Adrenal gland (tissue), 12 donors: ENCODE data around the gene TSPAN9. TPM values are rescaled to one million over a fixed set of nuclear protein-coding genes. Genes with fewer than 3 reads are reported as not detected.

Source experiments
- DNase-seq, 7 donors: peaks; one replicate each; pipeline ENCODE4 v3.0.0-alpha.2; 2019 to 2020
- H3K27ac ChIP-seq, 5 donors: fragments of 200-600 bp; sonication (generic) in 4 of 5; 1 replicate in 3 of 5; 2 replicates in 2 of 5; pipeline versions ENCODE4 v1.5.1 to v1.8.0; 2016 to 2020; ENCODE audit warnings: mild to moderate bottlenecking in 1 of 5
- H3K27me3 ChIP-seq: fragments of 200-600 bp; 2 replicates; pipeline ENCODE4 v1.8.0; 2021
- H3K36me3 ChIP-seq, 2 donors: fragments of 200-600 bp; replicated peaks in 1 of 2; 1 replicate in 1 of 2; 2 replicates in 1 of 2; pipeline versions ENCODE4 v1.5.1 to v1.8.0; 2018 to 2022
- H3K4me1 ChIP-seq, 2 donors: fragments of 200-600 bp; replicated peaks in 1 of 2; 1 replicate in 1 of 2; 2 replicates in 1 of 2; pipeline versions ENCODE4 v1.5.1 to v1.8.0; 2018 to 2021
- H3K4me3 ChIP-seq, 4 donors: fragments of 200-600 bp; sonication (generic) in 3 of 4; one replicate each; pipeline ENCODE4 v1.5.1; 2016 to 2018
- H3K9me3 ChIP-seq, 3 donors: fragments of 200-600 bp; sonication (generic) in 1 of 3; replicated peaks in 1 of 3; 1 replicate in 2 of 3; 2 replicates in 1 of 3; pipeline versions ENCODE4 v1.5.1 to v1.8.0; 2016 to 2021
- CTCF ChIP-seq, 6 experiments: fragments of 450-650 bp in 4 of 6; fragments of 200-600 bp in 2 of 6; sonication (generic) in 1 of 6; IDR thresholded peaks; 1 replicate in 5 of 6; 2 replicates in 1 of 6; pipeline versions ENCODE4 v1.5.1 to v1.8.0; 2016 to 2021; ENCODE audit warnings: antibody characterized with exemption in 6 of 6, mild to moderate bottlenecking in 2 of 6, moderate library complexity in 1 of 6
- POLR2A ChIP-seq, 2 donors: fragments of 450-650 bp; IDR thresholded peaks; one replicate each; pipeline ENCODE4 v1.6.1; 2017; ENCODE audit warnings: antibody characterized with exemption in 2 of 2, mild to moderate bottlenecking in 2 of 2, moderate library complexity in 1 of 2
- WGBS, 4 donors: extraction: QIAGEN DNeasy Blood & Tissue Kit in 2 of 4; methylation state at CpG; one replicate each; pipeline versions ENCODE4 v1.1.5 to v1.1.7; 2013 to 2017; 5-methylcytosine and 5-hydroxymethylcytosine counted together
- intact Hi-C, 2 donors: fragments of 100-400 bp; cut with DNase I; formaldehyde crosslinking; loops; one replicate each; pipeline versions ENCODE4 v1.14.1 to v1.15.0; 2022 to 2023
- polyA plus RNA-seq, 3 donors: library from polyadenylated mRNA; stranded (reverse); fragments of 200-250 nt in 2 of 3; fragments of 350-450 nt in 1 of 3; fragmentation: Illumina TruSeq in 1 of 3; extraction: RNeasy Lipid Tissue Mini Kit (QIAGEN cat#74804) in 1 of 3; gene quantifications; one replicate each; pipeline ENCODE4 v1.2.3, GENCODE V29; 2013 to 2014
- total RNA-seq, 9 donors: library from RNA; depleted of rRNA in 4 of 9; stranded (reverse); fragments of >200 nt in 4 of 9; fragments of 120-200 nt in 1 of 9; fragmentation: NEBNext Ultra II Directional in 1 of 9; extraction: Animal tissue kit (Norgen Biotek cat#: 25700) in 1 of 9; gene quantifications; one replicate each; pipeline versions ENCODE4 v1.1.0 to v1.2.4, GENCODE V29; 2013 to 2023
- donor health status: healthy with polysubstance abuse.
- donor health status: Bipolar disorder and iron deficiency.
- donor health status: DM: yes; HTN: yes; CAD: no.
- donor health status: DM: no; HTN: no; CAD: no.
- donor health status: DM: no; HTN: no; CAD: no.
- donor health status: DM: yes; HTN: yes; CAD: no.

TSPAN9 gene
- total and polyA plus RNA-seq, 12 donors: 12.4 to 31.4 (median 22.4) TPM

GRCh38 chr12:3289702-3290101, 212.5 kb downstream of the TSPAN9 start:
- Histone ChIP-seq H3K4me1 (no peaks in the 10 kb centered on the region), H3K36me3 (no peaks in the 10 kb centered on the region), H3K27ac (no peak overlapping the region), H3K4me3 (no peak overlapping the region), H3K27me3 (no peaks in the 10 kb centered on the region), H3K9me3 (no peaks in the 10 kb centered on the region)
- WGBS, 4 donors: 84 to 91% (median 89%) methylated on average over 6 to 9 of the region's 9 CpGs
- DNase-seq: no peak
- TF ChIP-seq POLR2A (IDR thresholded peaks at IDR 0.05) (no peak), CTCF (IDR thresholded peaks at IDR 0.05) (no peak)
- intact Hi-C loops: no loop called here

- Histone ChIP-seq H3K27me3 (no peaks in the 10 kb centered on the region), H3K36me3 (no peaks in the 10 kb centered on the region), H3K4me3 (no peak overlapping the region), H3K9me3 (no peaks in the 10 kb centered on the region), H3K27ac (no peak overlapping the region), H3K4me1 (no peaks in the 10 kb centered on the region)
- TF ChIP-seq POLR2A (IDR thresholded peaks at IDR 0.05): no peak
- TF ChIP-seq CTCF (IDR thresholded peaks at IDR 0.05): no peak
- no peak for DNase-seq
- intact Hi-C loops: no loop called here
- WGBS, 4 donors: 88 to 95% (median 94%) methylated on average over 9 to 16 of the region's 16 CpGs
Observed at GRCh38 chr12:3291939-3292338, 214.8 kb downstream of the TSPAN9 start.

DNA sequence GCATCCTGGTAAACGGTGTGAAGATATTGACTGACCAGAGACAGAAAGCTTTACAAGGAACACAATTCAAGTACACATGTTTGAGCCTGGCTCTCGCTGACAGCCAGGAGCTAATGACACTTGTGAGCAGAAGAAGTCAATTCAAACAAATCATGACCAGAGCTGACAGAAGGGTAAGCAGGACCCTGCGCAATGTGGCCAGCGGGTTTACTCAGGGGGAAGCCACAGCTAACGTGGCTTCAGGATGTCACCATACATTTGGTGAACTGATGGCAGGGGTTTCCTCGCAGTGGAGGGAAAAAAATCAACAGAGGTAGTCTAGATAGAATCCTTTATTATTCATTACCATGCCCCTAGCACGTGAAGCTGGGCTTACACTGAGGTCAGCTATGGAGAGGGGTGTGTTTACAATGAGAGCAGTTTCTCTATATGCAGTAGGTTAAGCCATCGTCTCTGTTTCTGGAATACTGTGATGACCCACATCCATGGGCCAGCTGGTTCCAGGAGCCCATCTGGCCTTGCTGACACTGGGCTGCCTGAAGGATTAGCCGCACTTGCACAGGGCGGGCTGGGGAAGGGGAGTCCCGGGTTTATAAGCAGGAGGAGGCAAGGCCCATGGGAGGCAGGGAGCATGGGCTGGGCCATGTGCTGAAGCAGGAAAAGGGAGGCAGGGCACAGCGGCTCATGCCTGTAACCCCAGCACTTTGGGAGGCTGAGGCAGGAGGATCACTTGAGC, 215.7 kb downstream of the TSPAN9 start:
- 78 to 81% (median 79%) methylated on average over 12 of the region's 12 CpGs for WGBS, 4 donors
- TF ChIP-seq POLR2A (IDR thresholded peaks at IDR 0.05) (no peak), CTCF (IDR thresholded peaks at IDR 0.05) (no peak)

DNA sequence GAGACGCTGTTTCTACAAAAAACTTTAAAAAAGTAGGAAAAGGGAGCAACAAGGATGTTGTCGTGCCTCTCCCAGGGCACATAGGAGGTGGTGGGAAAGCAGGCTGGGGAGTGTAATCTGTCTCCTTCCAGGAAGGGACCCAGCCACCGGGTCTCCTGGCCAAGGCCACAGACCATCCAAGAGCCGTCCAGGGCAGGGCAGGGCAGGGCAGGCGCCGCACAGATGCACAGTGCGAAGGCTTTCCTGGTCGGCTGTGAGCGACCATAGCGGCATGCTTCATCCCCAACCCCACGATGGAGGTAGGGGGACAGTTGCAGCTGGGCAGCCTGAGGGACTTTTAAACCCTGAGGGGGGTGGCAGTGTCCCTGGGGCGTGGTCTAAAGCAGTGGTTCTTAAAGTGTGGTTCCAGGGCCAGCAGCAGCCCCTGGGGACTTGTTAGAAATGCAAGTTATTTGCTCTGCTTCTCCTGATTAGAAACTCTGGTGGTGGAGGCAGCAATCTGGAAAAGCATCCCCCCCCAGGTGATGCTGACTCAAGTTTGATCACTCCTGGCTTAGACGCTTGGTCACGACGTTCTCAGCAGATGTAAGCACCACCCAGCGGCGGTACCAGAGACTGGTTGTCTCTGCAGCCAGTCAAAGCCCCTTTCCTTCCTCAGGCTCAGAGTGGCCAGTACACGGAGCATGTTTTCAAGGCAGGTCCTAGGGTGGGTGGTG, 216.4 kb downstream of the TSPAN9 start:
- H3K4me3 ChIP-seq: no peak overlapping the region
- no peaks in the 10 kb centered on the region for H3K36me3 ChIP-seq
- H3K4me1 ChIP-seq: no peaks in the 10 kb centered on the region
- no peak for DNase-seq
- no peak overlapping the region for H3K27ac ChIP-seq
- no peaks in the 10 kb centered on the region for H3K27me3 ChIP-seq
- no peaks in the 10 kb centered on the region for H3K9me3 ChIP-seq
- no peak for TF ChIP-seq CTCF (IDR thresholded peaks at IDR 0.05)
- TF ChIP-seq POLR2A (IDR thresholded peaks at IDR 0.05): no peak
- intact Hi-C loops: no loop called here
- WGBS, 4 donors: 45 to 68% (median 55%) methylated on average over 12 to 18 of the region's 18 CpGs

More for the DNA sequence above, 215.7 kb downstream of the TSPAN9 start:
- no peaks in the 10 kb centered on the region for H3K9me3 ChIP-seq
- no peaks in the 10 kb centered on the region for H3K36me3 ChIP-seq
- H3K27ac ChIP-seq: no peak overlapping the region
- intact Hi-C loops: no loop called here
- no peak overlapping the region for H3K4me3 ChIP-seq
- no peaks in the 10 kb centered on the region for H3K27me3 ChIP-seq
- H3K4me1 ChIP-seq: no peaks in the 10 kb centered on the region
- no peak for DNase-seq
